Activated naive CD4-positive, alpha-beta T cell treated with anti-CD3 and anti-CD28 coated beads, Interleukin-2, amount 50 U/mL, for 72 hours (primary cell): ENCODE results near the gene KMT5C. TPM values are rescaled to one million over a fixed set of nuclear protein-coding genes. Genes with fewer than 3 reads are reported as not detected.

Source experiments
- ATAC-seq, 2 donors: fragments of 150-1000 bp; cut with Tn5 transposase; 2 replicates each; pipeline ENCODE4 v1.10.0; 2021; ENCODE audit warnings: mild to moderate bottlenecking in 2 of 2, moderate library complexity in 2 of 2
- DNase-seq, 2 donors: peaks; one replicate each; pipeline ENCODE4 v3.0.0; 2021 to 2022; ENCODE audit warnings: low spot score in 2 of 2
- H3K27ac Mint-ChIP-seq, 2 donors: one replicate each; pipeline ENCODE4 v1.8.0; 2022; ENCODE audit warnings: mild to moderate bottlenecking in 2 of 2, mixed read lengths in 2 of 2
- H3K36me3 Mint-ChIP-seq, 2 donors: one replicate each; pipeline ENCODE4 v1.8.0; 2022; ENCODE audit warnings: mixed read lengths in 2 of 2
- H3K9me3 Mint-ChIP-seq, 2 donors: one replicate each; pipeline ENCODE4 v1.8.0; 2022; ENCODE audit warnings: mixed read lengths in 2 of 2
- total RNA-seq, 2 donors: library from RNA; stranded (reverse); gene quantifications; one replicate each; pipeline ENCODE4 v1.2.3, GENCODE V29; 2022

The KMT5C gene
- total RNA-seq, 2 donors from 2014 or later: 30.7 to 56.2 TPM

DNA sequence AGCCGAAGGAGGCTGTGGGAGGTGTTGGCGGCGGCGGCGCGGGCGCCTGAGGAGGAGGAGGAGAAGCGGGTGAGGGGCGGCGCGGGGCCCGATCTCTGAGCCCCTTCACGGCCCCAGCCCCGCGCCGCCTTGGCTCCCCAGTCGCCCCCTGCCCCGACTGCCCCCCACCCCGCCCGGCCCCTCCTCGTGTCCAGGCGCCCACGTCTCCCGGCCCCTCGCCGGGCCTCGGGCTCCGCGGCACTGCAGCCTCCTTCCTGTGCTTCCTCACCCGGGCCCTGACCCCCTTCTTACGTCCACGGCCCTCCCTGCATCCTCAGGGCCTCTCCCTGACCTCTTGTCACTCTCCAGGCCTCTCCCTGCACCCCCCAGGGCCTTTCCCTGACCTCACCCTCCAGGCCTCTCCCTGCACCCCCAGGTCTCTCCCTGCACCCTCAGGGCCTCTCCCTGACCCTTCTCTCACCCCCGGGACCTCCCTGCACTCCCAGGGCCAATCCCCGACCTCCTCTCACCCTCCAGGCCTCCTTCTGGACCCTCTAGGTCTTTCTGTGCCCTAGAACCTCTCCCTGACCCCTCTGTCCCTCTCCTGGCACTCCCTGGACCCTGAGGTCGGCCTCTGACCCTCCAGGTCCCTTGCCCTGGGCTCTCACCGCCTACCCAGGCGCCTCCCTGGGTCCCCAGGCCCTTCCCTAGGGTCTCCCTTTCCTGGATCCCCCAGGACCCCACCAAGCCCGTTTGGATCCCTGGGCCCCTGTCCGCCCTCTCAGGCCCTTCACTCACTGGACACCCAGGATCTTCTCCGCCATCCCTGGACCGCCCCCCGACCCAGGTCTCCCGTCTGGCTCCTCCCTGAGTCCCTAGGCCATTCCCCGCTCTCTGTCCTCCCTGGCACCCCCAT is 460 bp downstream of the KMT5C start:
- ATAC-seq (no peak), DNase-seq (peak; percentile 28 to 70)
- Mint-ChIP-seq H3K27ac (peak overlapping the region; percentile 97), H3K36me3 (peaks cover 0 to 7% of the 10 kb centered on the region in 2 donors), H3K9me3 (no peaks in the 10 kb centered on the region)

DNA sequence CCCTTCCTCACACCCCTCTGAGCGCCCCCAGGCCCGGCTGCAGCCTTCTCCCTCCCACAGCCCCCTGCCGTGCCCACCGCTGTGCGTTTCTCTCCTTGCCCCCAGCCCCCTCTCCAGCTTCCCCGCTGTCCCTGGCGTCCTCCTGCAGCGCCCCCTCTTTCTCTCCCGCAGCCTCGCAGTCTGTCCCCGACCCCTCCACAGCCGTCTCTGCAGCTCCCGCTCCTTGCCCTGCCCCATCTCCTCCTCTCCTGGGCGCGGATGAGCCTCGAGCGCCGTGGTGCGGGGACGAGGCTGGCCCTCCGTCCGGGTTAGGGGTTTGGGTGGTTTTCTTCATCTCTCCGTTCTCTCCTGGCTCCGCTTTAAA is 1.1 kb downstream of the KMT5C start:
- Mint-ChIP-seq H3K9me3 (no peaks in the 10 kb centered on the region), H3K27ac (peak overlapping the region; percentile 77 to 97), H3K36me3 (peaks cover 0 to 7% of the 10 kb centered on the region in 2 donors)
- ATAC-seq (no peak), DNase-seq (peak in 1 of 2 donors; percentile 41)

GRCh38 chr19:55341171-55341588 is 1.5 kb downstream of the KMT5C start:
- Mint-ChIP-seq H3K36me3 (peaks cover 0 to 7% of the 10 kb centered on the region in 2 donors), H3K27ac (peak overlapping the region; percentile 84 to 97), H3K9me3 (no peaks in the 10 kb centered on the region)
- peak in 1 of 2 donors; percentile 69 for DNase-seq
- no peak for ATAC-seq

GRCh38 chr19:55341595-55342531 is 2.2 kb downstream of the KMT5C start:
- DNase-seq: no peak
- Mint-ChIP-seq H3K27ac (peak overlapping the region; percentile 84 to 97), H3K36me3 (peaks cover 0 to 7% of the 10 kb centered on the region in 2 donors)

DNA sequence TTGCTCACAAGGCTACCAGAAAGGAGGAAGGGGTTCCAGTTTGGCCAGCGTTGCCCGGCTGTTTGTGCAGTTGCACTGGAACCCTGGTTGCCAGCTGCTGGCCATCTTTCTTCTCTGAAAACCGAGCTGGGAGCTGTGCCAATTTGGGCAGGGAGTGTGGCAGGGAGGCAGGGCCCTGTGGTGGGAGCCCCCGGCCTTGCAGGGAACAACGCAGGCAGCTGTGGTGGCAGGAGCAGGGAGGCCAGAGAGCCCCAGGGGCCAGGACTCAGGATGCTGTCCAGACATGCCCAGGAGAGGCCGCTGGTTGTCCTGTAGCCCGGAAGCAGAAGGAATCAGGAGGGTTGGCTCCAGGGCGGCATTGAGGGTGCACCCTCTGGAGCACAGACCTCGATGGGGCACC is 4.8 kb downstream of the KMT5C start:
- Mint-ChIP-seq H3K36me3 (peaks cover 0 to 7% of the 10 kb centered on the region in 2 donors), H3K9me3 (no peaks in the 10 kb centered on the region), H3K27ac (peak overlapping the region in 1 of 2 donors; percentile 51)
- DNase-seq (no peak), ATAC-seq (no peak)

More at GRCh38 chr19:55341595-55342531, 2.2 kb downstream of the KMT5C start:
- ATAC-seq: no peak
- no peaks in the 10 kb centered on the region for H3K9me3 Mint-ChIP-seq

DNA sequence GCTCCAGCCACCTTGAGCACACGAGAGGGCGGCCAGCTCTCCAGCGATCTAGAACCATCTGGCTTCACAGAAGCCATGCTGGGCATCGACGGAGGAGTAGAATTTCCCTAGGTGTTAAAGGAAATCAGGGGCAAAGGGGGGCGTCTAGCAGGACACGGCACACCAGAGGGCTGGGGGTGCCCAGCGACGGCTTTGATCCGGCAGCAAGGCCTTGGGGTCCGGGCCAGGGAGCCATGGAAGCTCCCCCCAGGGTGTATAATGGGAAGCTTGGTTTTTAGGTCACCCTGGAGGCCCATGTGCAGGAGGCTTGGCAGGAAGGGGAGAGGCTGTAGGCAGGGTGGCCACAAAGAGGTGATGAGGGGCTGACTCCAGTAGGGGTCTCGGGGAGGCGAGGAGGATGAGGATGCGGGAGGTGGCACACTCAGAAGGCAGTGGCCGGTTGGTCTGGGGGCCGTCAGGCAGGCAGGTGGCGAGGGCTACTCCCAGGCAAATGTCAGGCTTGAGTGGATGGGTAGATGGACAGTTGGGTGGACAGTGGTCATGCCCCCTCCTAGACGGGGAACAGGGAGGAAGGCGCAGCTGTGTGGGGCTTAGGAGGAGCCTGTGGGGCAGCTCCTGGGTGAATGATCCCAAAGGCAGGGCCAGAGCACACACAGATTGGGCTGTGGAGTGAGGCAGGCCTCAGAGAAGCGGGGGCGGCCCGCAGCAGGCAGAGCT is 5.6 kb downstream of the KMT5C start:
- ATAC-seq: no peak
- Mint-ChIP-seq H3K36me3 (peaks cover 0 to 7% of the 10 kb centered on the region in 2 donors), H3K9me3 (no peaks in the 10 kb centered on the region), H3K27ac (no peak overlapping the region)
- no peak for DNase-seq

- Mint-ChIP-seq H3K27ac (no peak overlapping the region), H3K36me3 (peaks cover 0 to 7% of the 10 kb centered on the region in 2 donors), H3K9me3 (no peaks in the 10 kb centered on the region)
- DNase-seq: no peak
- no peak for ATAC-seq
Observed at GRCh38 chr19:55345818-55346724, 6.4 kb downstream of the KMT5C start.

DNA sequence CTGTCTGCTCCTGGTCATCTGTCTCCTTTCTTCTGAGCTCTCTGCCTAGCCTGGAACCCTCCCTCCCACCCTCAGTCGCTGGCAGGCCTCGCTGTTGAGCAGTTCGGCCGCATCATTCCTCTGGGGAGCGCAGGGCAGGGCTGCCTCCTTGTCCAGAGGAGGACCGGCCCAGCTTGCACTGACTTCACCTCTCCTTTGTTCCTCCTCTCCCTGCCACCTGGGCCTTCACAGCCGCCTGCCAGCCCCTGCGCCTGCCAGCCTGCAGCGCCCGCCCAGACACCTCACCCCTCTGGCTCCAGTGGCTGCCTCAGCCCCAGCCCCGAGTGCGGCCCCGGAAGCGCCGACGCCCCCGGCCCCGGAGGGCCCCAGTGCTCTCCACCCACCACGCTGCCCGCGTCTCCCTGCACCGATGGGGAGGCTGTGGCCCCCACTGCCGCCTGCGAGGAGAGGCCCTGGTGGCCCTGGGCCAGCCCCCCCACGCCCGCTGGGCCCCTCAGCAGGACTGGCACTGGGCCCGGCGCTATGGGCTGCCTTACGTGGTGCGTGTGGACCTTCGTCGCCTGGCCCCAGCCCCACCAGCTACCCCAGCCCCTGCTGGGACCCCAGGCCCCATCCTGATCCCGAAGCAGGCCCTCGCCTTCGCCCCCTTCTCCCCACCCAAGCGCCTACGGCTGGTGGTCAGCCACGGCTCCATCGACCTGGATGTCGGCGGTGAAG is 7.2 kb downstream of the KMT5C start:
- ATAC-seq (peak in 1 of 2 donors; percentile 15), DNase-seq (no peak)
- peaks cover 0 to 7% of the 10 kb centered on the region in 2 donors for H3K36me3 Mint-ChIP-seq
- no peak overlapping the region for H3K27ac Mint-ChIP-seq
- no peaks in the 10 kb centered on the region for H3K9me3 Mint-ChIP-seq

DNA sequence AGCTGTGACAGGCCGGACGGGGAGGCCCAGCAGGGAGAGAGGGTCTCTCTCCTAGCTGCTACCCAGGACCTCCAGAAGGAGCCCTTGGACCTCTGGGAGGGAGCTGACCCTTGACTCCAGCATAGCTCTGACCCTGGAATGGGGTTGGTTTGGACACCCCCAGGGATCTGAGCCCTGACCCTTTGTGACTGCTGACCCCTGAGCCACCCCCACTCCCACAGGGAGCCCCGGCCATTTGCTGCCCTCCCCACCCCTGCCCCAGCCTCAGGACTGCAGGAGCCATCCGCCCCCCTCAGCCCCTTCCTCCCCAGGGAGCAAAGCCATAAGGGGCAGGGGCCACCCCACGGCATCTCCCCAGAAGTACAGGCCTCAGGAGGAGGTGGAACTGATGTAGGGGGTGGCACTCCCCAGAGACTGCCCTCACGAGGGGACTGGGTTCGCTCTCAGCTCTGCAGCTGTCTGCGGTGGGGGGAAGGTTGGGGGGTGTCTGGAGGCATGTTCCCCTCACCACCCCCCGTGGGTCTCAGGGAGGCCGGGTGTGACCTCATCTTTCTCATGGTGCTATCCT is 7.8 kb downstream of the KMT5C start:
- ATAC-seq (no peak), DNase-seq (no peak)
- Mint-ChIP-seq H3K27ac (peak overlapping the region in 1 of 2 donors; percentile 57), H3K9me3 (no peaks in the 10 kb centered on the region), H3K36me3 (peaks cover 0 to 7% of the 10 kb centered on the region in 2 donors)

GRCh38 chr19:55348317-55349034 is 8.8 kb downstream of the KMT5C start:
- no peak for ATAC-seq

DNA sequence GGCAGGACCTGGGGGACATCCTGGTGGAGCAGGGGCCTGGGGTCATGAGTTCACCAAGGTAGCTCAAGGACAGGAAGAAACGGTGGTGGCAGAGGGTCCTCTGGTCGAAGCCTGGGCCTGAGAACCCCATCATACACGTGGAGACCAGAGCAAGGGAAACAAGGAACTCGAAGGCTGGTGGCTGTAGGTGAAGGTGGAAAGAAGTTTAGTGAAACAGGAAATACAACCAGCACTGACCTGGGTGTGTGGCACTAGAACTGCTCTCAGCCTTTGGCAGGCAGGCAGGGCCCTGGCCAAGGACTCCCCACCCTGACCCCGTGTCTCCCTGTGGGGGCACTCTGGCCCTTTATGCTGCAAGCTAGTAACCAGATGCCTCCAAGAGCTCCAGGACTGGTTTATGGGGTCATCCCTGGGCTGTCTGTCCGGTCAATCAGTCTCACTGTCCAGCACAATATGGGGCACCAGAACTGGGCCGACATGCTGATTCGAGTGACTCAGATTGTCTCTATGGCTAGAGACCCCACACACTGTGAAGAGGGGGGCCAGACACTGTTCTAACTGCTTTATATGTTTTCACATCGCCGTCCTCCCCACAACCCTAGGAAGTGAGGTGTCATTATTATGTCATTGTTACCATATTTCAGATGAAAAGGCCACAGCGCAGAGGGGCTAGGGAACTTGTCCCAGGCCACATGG is 11.1 kb downstream of the KMT5C start:
- H3K36me3 Mint-ChIP-seq: no peaks in the 10 kb centered on the region
- no peak overlapping the region for H3K27ac Mint-ChIP-seq
- H3K9me3 Mint-ChIP-seq: no peaks in the 10 kb centered on the region
- DNase-seq: no peak
- ATAC-seq: no peak

More at GRCh38 chr19:55348317-55349034, 8.8 kb downstream of the KMT5C start:
- DNase-seq: no peak
- H3K27ac Mint-ChIP-seq: no peak overlapping the region
- peaks cover 0 to 2% of the 10 kb centered on the region in 2 donors for H3K36me3 Mint-ChIP-seq
- H3K9me3 Mint-ChIP-seq: no peaks in the 10 kb centered on the region

DNA sequence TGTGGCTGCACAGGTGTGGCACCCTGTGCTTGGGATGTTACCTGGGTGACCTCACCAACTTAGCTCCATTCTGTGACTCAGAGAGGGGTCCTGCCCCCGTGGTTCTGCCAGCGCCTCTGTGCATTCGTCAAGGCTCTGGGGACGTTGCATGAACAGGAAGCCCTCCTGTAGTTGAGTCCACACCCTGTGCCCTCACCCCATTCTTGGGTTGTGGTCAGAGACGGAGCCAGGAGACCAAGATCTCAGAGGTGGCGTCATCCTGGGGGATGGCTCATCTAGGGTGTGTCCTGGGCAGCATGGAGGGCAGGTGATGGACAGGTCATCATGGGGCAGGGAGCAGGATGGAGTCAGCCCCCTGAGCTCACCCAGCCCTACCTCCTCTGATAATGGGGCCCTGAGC is 12.4 kb downstream of the KMT5C start:
- ATAC-seq (no peak), DNase-seq (no peak)
- peak overlapping the region in 1 of 2 donors; percentile 27 for H3K27ac Mint-ChIP-seq
- no peaks in the 10 kb centered on the region for H3K36me3 Mint-ChIP-seq
- no peaks in the 10 kb centered on the region for H3K9me3 Mint-ChIP-seq

- Mint-ChIP-seq H3K36me3 (no peaks in the 10 kb centered on the region), H3K27ac (peak overlapping the region in 1 of 2 donors; percentile 86), H3K9me3 (no peaks in the 10 kb centered on the region)
- no peak for DNase-seq
- ATAC-seq: no peak
Observed at GRCh38 chr19:55352549-55353145, 13.0 kb downstream of the KMT5C start.
